ENCODE measurements around the gene RPS17. TPM values are rescaled to one million over a fixed set of nuclear protein-coding genes. Genes with fewer than 3 reads are reported as not detected.

RPS17 gene
- total and polyA plus RNA-seq, 2 of the 4 experiments (the other 2 are of a cell fraction): 2,617 to 4,201 TPM

DNA sequence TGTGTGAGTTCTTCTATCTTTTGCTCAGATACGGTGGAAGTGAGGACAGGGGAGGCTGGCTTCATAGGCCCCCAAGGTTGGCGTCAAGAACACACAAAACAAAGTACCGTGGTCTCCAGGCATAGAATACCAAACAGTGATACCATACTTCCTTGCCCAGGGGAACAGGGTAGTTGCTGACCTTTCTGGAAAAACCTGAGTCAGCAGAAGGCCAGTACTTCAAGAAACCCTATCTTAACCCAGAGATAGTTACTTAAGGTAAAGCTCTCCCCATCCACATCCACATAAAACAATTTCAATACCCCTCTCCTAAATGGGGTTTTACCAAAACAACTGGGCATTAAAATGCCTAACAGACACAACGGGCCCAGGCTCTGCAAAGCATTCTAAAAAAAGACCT is 29.6 kb upstream of the RPS17 start:
- Histone ChIP-seq H2BK20ac (ENCODE audit: low read depth, low read length) (no peak overlapping the region), H2BK5ac (ENCODE audit: low read depth, low read length, poor library complexity, severe bottlenecking) (no peak overlapping the region), H3K4me3 (ENCODE audit: insufficient read depth, low read depth, low read length) (no peak overlapping the region), H4K20me1 (ENCODE audit: insufficient read depth, low read length) (no peaks in the 10 kb centered on the region), H4K5ac (ENCODE audit: low read depth, low read length) (no peak overlapping the region), H2AFZ (replicated peaks; ENCODE audit: low read length, poor library complexity) (no peak overlapping the region), H2BK15ac (ENCODE audit: low read depth, low read length) (no peak overlapping the region), H3K18ac (ENCODE audit: low read depth, low read length) (no peak overlapping the region), H2BK120ac (ENCODE audit: low read depth, low read length) (no peak overlapping the region), H2AK9ac (replicated peaks; ENCODE audit: low read depth, low read length, poor library complexity) (no peak overlapping the region), H3K9me3 (ENCODE audit: control insufficient read depth, insufficient read depth, low read length) (no peaks in the 10 kb centered on the region), H3K56ac (ENCODE audit: extremely low read depth, insufficient read depth, low read length) (no peak overlapping the region), H3K27ac (ENCODE audit: insufficient read depth, low read length) (no peak overlapping the region), H3K9me1 (ENCODE audit: insufficient read depth, low read length) (peaks cover 4% of the 10 kb centered on the region; the same call in 1 of the 2 replicates), H3K4me1 (ENCODE audit: control insufficient read depth, insufficient read depth, low read length) (peaks cover 11% of the 10 kb centered on the region), H2AK5ac (ENCODE audit: low read depth, low read length) (no peak overlapping the region), H3K4me2 (ENCODE audit: low read depth, low read length) (no peak overlapping the region), H3K4ac (ENCODE audit: low read depth, low read length) (no peak overlapping the region), H4K8ac (ENCODE audit: low read depth in 2 of 2, low read length in 2 of 2) (no peak overlapping the region), H3K14ac (replicated peaks; ENCODE audit: low read depth, low read length) (no peak overlapping the region), H3K27me3 (ENCODE audit: control insufficient read depth, insufficient read depth, low read length) (0 out of 2 replicates have a peak, but pooled peaks cover 2% of the 10 kb centered on the region), H3K79me1 (ENCODE audit: low read depth in 1 of 2, low read length in 2 of 2) (peaks cover 0 to 7% of the 10 kb centered on the region in 2 experiments; a peak in 1 of 4 replicates), H3K23ac (ENCODE audit: low read depth, low read length) (no peak overlapping the region), H3K36me3 (ENCODE audit: control insufficient read depth, insufficient read depth, low read length) (no peaks in the 10 kb centered on the region), H3K9ac (ENCODE audit: low read depth, low read length) (no peak overlapping the region), H4K91ac (ENCODE audit: insufficient read depth, low read depth, low read length) (no peak overlapping the region)
- no TSS peak for BruUV-seq (replicated peaks)
- in situ Hi-C loops (cut with MboI; ENCODE audit: low sequenced_read_pairs) (loop anchor here (10.0 kb wide), 1 partner anchor 435 kb away; no protein-coding TSS in a partner anchor), dilution Hi-C loops (cut with HindIII; ENCODE audit: low sequenced_read_pairs, unreplicated experiment) (no loop called here), intact Hi-C loops (cut with micrococcal nuclease) (no loop called here)
- DNase-seq (no peak), ATAC-seq (ENCODE audit: low read depth) (no peak)
- POLR2A ChIA-PET (ENCODE audit: unreplicated experiment): no interaction called here
- TF ChIP-seq, protein P1, sequence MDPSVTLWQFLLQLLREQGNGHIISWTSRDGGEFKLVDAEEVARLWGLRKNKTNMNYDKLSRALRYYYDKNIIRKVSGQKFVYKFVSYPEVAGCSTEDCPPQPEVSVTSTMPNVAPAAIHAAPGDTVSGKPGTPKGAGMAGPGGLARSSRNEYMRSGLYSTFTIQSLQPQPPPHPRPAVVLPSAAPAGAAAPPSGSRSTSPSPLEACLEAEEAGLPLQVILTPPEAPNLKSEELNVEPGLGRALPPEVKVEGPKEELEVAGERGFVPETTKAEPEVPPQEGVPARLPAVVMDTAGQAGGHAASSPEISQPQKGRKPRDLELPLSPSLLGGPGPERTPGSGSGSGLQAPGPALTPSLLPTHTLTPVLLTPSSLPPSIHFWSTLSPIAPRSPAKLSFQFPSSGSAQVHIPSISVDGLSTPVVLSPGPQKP (IDR thresholded peaks at IDR 0.05; ENCODE audit: borderline replicate concordance, low read depth, low read length): no peak
- no peak for TF ChIP-seq CHD1 (IDR thresholded peaks at IDR 0.05; ENCODE audit: low read depth, low read length)
- no peak for TF ChIP-seq POLR2A (IDR thresholded peaks at IDR 0.05; ENCODE audit: low read depth, low read length)
- TF ChIP-seq SMC3 (IDR thresholded peaks at IDR 0.05; ENCODE audit: low read depth, low read length): no peak
- TF ChIP-seq MAFK (IDR thresholded peaks at IDR 0.05; ENCODE audit: low read depth, low read length): peak; percentile 90
- no peak for TF ChIP-seq FOS (IDR thresholded peaks at IDR 0.05; ENCODE audit: low read depth, low read length)
- TF ChIP-seq RAD21 (IDR thresholded peaks at IDR 0.05; ENCODE audit: low read length): no peak
- WGBS, 2 experiments (ENCODE audit: extremely low coverage in 2 of 2, insufficient read length in 1 of 2): no CpG with 5 or more reads among the region's 4 CpGs
- CTCF ChIA-PET: no interaction called here

All from IMR-90 (cell line).